Right renal pelvis (tissue), 4 donors: Measurements from ENCODE around the gene GABRR1. TPM values are rescaled to one million over a fixed set of nuclear protein-coding genes. Genes with fewer than 3 reads are reported as not detected.

Experiments used
- polyA plus RNA-seq, 4 donors: library from polyadenylated mRNA; unstranded; fragments of 120-200 nt; gene quantifications; one replicate each; pipeline ENCODE4 v1.2.1, GENCODE V29; 2013; ENCODE audit not compliant: insufficient read length in 4 of 4

GABRR1 gene
- polyA plus RNA-seq, 4 donors, result 1.3 to 2.9 (median 2.4) TPM

Other genes with a start within 250 kb of the GABRR1 start
- 100 to 1,000 TPM; 111 to 155 (median 133) TPM for gene PNRC1, start 136.6 kb downstream of the GABRR1 start, polyA plus RNA-seq
- 10 to 100 TPM; 13.8 to 18.6 (median 15.4) TPM for gene SRSF12, start 99.3 kb downstream of the GABRR1 start, polyA plus RNA-seq
- 10 to 100 TPM; 36.6 to 43.3 (median 39.3) TPM for gene PM20D2, start 71.3 kb downstream of the GABRR1 start, polyA plus RNA-seq
- 1 to 10 TPM; 1.1 to 2.3 (median 1.4) TPM for gene GABRR2, start 97.9 kb upstream of the GABRR1 start, polyA plus RNA-seq
- 10 to 100 TPM; 54.8 to 69.7 (median 67.4) TPM for gene UBE2J1, start 135.4 kb upstream of the GABRR1 start, polyA plus RNA-seq
- gene RRAGD, start 194.9 kb upstream of the GABRR1 start, polyA plus RNA-seq, result 10 to 100 TPM; 30.8 to 43.0 (median 36.1) TPM
- gene ANKRD6, start 215.8 kb upstream of the GABRR1 start, polyA plus RNA-seq, result 10 to 100 TPM; 20.0 to 27.6 (median 24.1) TPM